ENCODE measurements around the gene FAM174C.

FAM174C gene

DNA sequence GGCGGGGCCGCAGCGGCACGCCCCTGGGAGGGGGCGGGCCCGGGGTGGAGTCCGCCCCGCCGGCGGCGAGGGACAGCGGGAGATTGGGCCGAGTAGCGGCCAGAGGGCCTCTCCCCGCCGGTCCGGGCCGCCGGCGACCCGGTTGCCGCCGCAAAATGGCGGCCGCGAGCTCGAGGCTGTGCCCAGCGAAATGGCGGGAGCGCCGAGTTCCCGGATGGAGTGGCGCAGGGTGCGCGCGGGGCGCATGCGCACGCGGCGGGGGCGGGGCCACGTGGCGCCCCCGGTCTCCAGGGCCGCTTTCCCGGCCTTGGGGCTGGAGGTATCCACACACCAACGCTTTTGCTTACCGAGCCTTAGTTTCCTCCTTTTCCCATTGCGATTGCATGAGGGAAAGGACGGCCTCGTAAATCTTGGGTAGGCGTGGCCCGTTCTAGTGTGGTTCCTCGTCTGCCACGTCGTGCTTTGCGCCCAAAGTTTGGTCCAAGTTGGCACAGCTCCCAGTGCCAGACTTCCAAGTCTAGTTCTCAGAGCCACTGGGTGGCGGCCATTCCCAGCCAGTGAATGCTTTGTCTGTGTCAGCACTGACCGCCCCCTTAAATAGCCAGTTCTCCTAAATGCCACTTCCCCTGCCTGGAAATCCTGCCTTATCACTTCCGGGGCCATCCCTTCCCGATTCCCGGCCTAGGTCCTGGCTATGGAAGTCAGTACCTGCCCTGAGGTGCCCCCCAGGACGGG, 5.7 kb upstream of the FAM174C start (continued):
- TF ChIP-seq, protein P1, sequence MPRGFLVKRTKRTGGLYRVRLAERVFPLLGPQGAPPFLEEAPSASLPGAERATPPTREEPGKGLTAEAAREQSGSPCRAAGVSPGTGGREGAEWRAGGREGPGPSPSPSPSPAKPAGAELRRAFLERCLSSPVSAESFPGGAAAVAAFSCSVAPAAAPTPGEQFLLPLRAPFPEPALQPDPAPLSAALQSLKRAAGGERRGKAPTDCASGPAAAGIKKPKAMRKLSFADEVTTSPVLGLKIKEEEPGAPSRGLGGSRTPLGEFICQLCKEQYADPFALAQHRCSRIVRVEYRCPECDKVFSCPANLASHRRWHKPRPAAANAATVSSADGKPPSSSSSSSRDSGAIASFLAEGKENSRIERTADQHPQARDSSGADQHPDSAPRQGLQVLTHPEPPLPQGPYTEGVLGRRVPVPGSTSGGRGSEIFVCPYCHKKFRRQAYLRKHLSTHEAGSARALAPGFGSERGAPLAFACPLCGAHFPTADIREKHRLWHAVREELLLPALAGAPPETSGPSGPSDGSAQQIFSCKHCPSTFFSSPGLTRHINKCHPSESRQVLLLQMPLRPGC (tag by site-specific recombination; IDR thresholded peaks at IDR 0.05) = no peak
- TF ChIP-seq ZBTB20 (tag by site-specific recombination; IDR thresholded peaks at IDR 0.05) (peak; percentile 56; the same call in 1 of the 2 replicates), ZNF175 (tag by site-specific recombination; IDR thresholded peaks at IDR 0.05) (no peak), ZNF629 (tag by site-specific recombination; IDR thresholded peaks at IDR 0.05) (peak; percentile 59), SCRT2 (tag by site-specific recombination; IDR thresholded peaks at IDR 0.05) (no peak), ZNF585B (tag by site-specific recombination; IDR thresholded peaks at IDR 0.05) (no peak), ZNF623 (tag by site-specific recombination; IDR thresholded peaks at IDR 0.05) (peak; percentile 24), ZSCAN30 (tag by site-specific recombination; IDR thresholded peaks at IDR 0.05) (peak; percentile 66; the same call in 1 of the 2 replicates), ZNF184 (tag by site-specific recombination; IDR thresholded peaks at IDR 0.05) (no peak), ZNF214 (tag by site-specific recombination; IDR thresholded peaks at IDR 0.05; ENCODE audit: borderline replicate concordance) (no peak), YY1 (tag by site-specific recombination; IDR thresholded peaks at IDR 0.05) (peak; percentile 86), BCL11B (tag by site-specific recombination; IDR thresholded peaks at IDR 0.05; ENCODE audit: low read depth) (no peak), KLF7 (tag by site-specific recombination; IDR thresholded peaks at IDR 0.05; ENCODE audit: borderline replicate concordance) (peak; percentile 41; the same call in 1 of the 2 replicates), ZNF404 (tag by site-specific recombination; IDR thresholded peaks at IDR 0.05) (no peak), ZNF433 (tag by site-specific recombination; IDR thresholded peaks at IDR 0.05; ENCODE audit: low read depth) (no peak), ZNF248 (tag by site-specific recombination; IDR thresholded peaks at IDR 0.05) (peak; percentile 5; the same call in 1 of the 2 replicates), ZNF548 (tag by site-specific recombination; IDR thresholded peaks at IDR 0.05) (no peak)
- TF ChIP-seq, protein P2, sequence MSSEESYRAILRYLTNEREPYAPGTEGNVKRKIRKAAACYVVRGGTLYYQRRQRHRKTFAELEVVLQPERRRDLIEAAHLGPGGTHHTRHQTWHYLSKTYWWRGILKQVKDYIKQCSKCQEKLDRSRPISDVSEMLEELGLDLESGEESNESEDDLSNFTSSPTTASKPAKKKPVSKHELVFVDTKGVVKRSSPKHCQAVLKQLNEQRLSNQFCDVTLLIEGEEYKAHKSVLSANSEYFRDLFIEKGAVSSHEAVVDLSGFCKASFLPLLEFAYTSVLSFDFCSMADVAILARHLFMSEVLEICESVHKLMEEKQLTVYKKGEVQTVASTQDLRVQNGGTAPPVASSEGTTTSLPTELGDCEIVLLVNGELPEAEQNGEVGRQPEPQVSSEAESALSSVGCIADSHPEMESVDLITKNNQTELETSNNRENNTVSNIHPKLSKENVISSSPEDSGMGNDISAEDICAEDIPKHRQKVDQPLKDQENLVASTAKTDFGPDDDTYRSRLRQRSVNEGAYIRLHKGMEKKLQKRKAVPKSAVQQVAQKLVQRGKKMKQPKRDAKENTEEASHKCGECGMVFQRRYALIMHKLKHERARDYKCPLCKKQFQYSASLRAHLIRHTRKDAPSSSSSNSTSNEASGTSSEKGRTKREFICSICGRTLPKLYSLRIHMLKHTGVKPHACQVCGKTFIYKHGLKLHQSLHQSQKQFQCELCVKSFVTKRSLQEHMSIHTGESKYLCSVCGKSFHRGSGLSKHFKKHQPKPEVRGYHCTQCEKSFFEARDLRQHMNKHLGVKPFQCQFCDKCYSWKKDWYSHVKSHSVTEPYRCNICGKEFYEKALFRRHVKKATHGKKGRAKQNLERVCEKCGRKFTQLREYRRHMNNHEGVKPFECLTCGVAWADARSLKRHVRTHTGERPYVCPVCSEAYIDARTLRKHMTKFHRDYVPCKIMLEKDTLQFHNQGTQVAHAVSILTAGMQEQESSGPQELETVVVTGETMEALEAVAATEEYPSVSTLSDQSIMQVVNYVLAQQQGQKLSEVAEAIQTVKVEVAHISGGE (tag by site-specific recombination; conservative IDR thresholded peaks at IDR 0.05; ENCODE audit: low read depth) = peak; percentile 41
- TF ChIP-seq, protein P3, sequence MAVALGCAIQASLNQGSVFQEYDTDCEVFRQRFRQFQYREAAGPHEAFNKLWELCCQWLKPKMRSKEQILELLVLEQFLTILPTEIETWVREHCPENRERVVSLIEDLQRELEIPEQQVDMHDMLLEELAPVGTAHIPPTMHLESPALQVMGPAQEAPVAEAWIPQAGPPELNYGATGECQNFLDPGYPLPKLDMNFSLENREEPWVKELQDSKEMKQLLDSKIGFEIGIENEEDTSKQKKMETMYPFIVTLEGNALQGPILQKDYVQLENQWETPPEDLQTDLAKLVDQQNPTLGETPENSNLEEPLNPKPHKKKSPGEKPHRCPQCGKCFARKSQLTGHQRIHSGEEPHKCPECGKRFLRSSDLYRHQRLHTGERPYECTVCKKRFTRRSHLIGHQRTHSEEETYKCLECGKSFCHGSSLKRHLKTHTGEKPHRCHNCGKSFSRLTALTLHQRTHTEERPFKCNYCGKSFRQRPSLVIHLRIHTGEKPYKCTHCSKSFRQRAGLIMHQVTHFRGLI (tag by site-specific recombination; IDR thresholded peaks at IDR 0.05) = no peak
- TF ChIP-seq, protein P4, sequence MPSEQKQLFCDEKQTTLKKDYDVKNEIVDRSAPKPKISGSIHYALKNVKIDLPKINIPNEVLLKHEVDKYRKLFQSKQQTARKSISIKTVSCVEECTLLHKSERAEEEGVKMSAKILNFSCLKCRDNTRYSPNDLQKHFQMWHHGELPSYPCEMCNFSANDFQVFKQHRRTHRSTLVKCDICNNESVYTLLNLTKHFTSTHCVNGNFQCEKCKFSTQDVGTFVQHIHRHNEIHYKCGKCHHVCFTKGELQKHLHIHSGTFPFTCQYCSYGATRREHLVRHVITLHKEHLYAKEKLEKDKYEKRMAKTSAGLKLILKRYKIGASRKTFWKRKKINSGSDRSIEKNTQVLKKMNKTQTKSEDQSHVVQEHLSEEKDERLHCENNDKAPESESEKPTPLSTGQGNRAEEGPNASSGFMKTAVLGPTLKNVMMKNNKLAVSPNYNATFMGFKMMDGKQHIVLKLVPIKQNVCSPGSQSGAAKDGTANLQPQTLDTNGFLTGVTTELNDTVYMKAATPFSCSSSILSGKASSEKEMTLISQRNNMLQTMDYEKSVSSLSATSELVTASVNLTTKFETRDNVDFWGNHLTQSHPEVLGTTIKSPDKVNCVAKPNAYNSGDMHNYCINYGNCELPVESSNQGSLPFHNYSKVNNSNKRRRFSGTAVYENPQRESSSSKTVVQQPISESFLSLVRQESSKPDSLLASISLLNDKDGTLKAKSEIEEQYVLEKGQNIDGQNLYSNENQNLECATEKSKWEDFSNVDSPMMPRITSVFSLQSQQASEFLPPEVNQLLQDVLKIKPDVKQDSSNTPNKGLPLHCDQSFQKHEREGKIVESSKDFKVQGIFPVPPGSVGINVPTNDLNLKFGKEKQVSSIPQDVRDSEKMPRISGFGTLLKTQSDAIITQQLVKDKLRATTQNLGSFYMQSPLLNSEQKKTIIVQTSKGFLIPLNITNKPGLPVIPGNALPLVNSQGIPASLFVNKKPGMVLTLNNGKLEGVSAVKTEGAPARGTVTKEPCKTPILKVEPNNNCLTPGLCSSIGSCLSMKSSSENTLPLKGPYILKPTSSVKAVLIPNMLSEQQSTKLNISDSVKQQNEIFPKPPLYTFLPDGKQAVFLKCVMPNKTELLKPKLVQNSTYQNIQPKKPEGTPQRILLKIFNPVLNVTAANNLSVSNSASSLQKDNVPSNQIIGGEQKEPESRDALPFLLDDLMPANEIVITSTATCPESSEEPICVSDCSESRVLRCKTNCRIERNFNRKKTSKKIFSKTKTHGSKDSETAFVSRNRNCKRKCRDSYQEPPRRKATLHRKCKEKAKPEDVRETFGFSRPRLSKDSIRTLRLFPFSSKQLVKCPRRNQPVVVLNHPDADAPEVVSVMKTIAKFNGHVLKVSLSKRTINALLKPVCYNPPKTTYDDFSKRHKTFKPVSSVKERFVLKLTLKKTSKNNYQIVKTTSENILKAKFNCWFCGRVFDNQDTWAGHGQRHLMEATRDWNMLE (tag by site-specific recombination; conservative IDR thresholded peaks at IDR 0.05; ENCODE audit: low read depth) = no peak
- TF ChIP-seq, protein P5, sequence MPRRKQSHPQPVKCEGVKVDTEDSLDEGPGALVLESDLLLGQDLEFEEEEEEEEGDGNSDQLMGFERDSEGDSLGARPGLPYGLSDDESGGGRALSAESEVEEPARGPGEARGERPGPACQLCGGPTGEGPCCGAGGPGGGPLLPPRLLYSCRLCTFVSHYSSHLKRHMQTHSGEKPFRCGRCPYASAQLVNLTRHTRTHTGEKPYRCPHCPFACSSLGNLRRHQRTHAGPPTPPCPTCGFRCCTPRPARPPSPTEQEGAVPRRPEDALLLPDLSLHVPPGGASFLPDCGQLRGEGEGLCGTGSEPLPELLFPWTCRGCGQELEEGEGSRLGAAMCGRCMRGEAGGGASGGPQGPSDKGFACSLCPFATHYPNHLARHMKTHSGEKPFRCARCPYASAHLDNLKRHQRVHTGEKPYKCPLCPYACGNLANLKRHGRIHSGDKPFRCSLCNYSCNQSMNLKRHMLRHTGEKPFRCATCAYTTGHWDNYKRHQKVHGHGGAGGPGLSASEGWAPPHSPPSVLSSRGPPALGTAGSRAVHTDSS (tag by site-specific recombination; IDR thresholded peaks at IDR 0.05) = no peak; the same call in 1 of the 2 replicates
- TF ChIP-seq, protein P6, sequence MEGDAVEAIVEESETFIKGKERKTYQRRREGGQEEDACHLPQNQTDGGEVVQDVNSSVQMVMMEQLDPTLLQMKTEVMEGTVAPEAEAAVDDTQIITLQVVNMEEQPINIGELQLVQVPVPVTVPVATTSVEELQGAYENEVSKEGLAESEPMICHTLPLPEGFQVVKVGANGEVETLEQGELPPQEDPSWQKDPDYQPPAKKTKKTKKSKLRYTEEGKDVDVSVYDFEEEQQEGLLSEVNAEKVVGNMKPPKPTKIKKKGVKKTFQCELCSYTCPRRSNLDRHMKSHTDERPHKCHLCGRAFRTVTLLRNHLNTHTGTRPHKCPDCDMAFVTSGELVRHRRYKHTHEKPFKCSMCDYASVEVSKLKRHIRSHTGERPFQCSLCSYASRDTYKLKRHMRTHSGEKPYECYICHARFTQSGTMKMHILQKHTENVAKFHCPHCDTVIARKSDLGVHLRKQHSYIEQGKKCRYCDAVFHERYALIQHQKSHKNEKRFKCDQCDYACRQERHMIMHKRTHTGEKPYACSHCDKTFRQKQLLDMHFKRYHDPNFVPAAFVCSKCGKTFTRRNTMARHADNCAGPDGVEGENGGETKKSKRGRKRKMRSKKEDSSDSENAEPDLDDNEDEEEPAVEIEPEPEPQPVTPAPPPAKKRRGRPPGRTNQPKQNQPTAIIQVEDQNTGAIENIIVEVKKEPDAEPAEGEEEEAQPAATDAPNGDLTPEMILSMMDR (tag by site-specific recombination; IDR thresholded peaks at IDR 0.05) = peak; percentile 84
